Hepatocyte (in vitro differentiated cells): ENCODE measurements around the gene QSOX2. TPM values are rescaled to one million over a fixed set of nuclear protein-coding genes. Genes with fewer than 3 reads are reported as not detected.

Experiments used
- DNase-seq: peaks from one replicate; pipeline ENCODE4 v3.0.0-alpha.2; 2016; ENCODE audit warnings: low spot score
- H2AFZ ChIP-seq: fragments of 200-600 bp; sonication (generic); 2 replicates; pipeline ENCODE4 v1.6.0; 2016; ENCODE audit warnings: antibody characterized with exemption, mild to moderate bottlenecking
- H3K27ac ChIP-seq: fragments of 200-600 bp; sonication (generic); 2 replicates; pipeline ENCODE4 v1.5.1; 2016; ENCODE audit warnings: mild to moderate bottlenecking
- H3K27me3 ChIP-seq: fragments of 200-600 bp; sonication (generic); 2 replicates; pipeline ENCODE4 v1.6.1; 2016
- H3K36me3 ChIP-seq: fragments of 200-600 bp; sonication (generic); replicated peaks from 2 replicates; pipeline ENCODE4 v1.5.1; 2016; ENCODE audit warnings: low read depth; ENCODE audit not compliant: insufficient read depth
- H3K4me1 ChIP-seq: fragments of 200-600 bp; sonication (generic); 2 replicates; pipeline ENCODE4 v1.5.1; 2016; ENCODE audit warnings: mild to moderate bottlenecking, moderate library complexity; ENCODE audit not compliant: insufficient read depth
- H3K4me2 ChIP-seq: fragments of 200-600 bp; sonication (generic); 2 replicates; pipeline ENCODE4 v1.6.0; 2016
- H3K4me3 ChIP-seq: fragments of 200-600 bp; sonication (generic); 2 replicates; pipeline ENCODE4 v1.5.1; 2016; ENCODE audit warnings: mild to moderate bottlenecking
- H3K79me2 ChIP-seq: fragments of 200-600 bp; sonication (generic); 2 replicates; pipeline ENCODE4 v1.6.0; 2017; ENCODE audit warnings: mild to moderate bottlenecking
- H3K9me2 ChIP-seq: fragments of 200-600 bp; sonication (generic); replicated peaks from 2 replicates; pipeline ENCODE4 v1.6.0; 2017; ENCODE audit warnings: mild to moderate bottlenecking; ENCODE audit not compliant: insufficient read depth
- H3K9me3 ChIP-seq: fragments of 200-600 bp; sonication (generic); 2 replicates; pipeline ENCODE4 v1.5.1; 2016; ENCODE audit warnings: low read depth, mild to moderate bottlenecking
- H4K20me1 ChIP-seq: fragments of 200-600 bp; sonication (generic); 2 replicates; pipeline ENCODE4 v1.6.0; 2016; ENCODE audit warnings: mild to moderate bottlenecking; ENCODE audit not compliant: insufficient read depth, poor library complexity, severe bottlenecking
- EZH2 ChIP-seq: fragments of 200-600 bp; sonication (generic); IDR thresholded peaks from 2 replicates; pipeline ENCODE4 v1.6.1; 2016; ENCODE audit warnings: antibody characterized with exemption, mild to moderate bottlenecking, borderline replicate concordance
- EZH2phosphoT487 ChIP-seq: fragments of 200-600 bp; sonication (generic); IDR thresholded peaks from one replicate; pipeline ENCODE4 v1.6.1; 2018; ENCODE audit warnings: antibody characterized with exemption, mild to moderate bottlenecking, low read depth, moderate library complexity; ENCODE audit not compliant: unreplicated experiment, severe bottlenecking
- whole genome bisulfite sequencing: methylation state at CpG from one replicate; pipeline ENCODE4 v1.1.6; 2016; ENCODE audit warnings: low lambda C conversion rate; ENCODE audit errors: missing lambda C conversion rate; 5-methylcytosine and 5-hydroxymethylcytosine counted together
- polyA plus RNA-seq: library from polyadenylated mRNA; unstranded; fragments of >200 nt; fragmentation: Nextera tagmentation; extraction: Ambion mirVana; gene quantifications from 2 replicates; pipeline ENCODE4 v1.2.1, GENCODE V29; 2016
- total RNA-seq: library from RNA; depleted of rRNA; stranded (reverse); fragments of >200 nt; gene quantifications from 2 replicates; pipeline ENCODE4 v1.2.3, GENCODE V29; 2014
- TF ChIP-seq, protein P1 (sequence below): fragments of 200-600 bp; sonication (generic); IDR thresholded peaks from 2 replicates; pipeline ENCODE4 v1.5.1; 2016; ENCODE audit warnings: antibody characterized with exemption, mild to moderate bottlenecking; ENCODE audit not compliant: poor library complexity

QSOX2 gene
- total and polyA plus RNA-seq, 2 experiments from 2014 or later, result 3.3 to 11.0 TPM

GRCh38 chr9:136180586-136180985 lies 65.0 kb downstream of the QSOX2 start:
- DNase-seq, result no peak
- Histone ChIP-seq H3K27me3 (peaks cover 2% of the 10 kb centered on the region), H4K20me1 (no peaks in the 10 kb centered on the region), H3K4me3 (no peak overlapping the region), H3K4me1 (peaks cover 5% of the 10 kb centered on the region), H3K9me2 (no peaks in the 10 kb centered on the region), H2AFZ (no peak overlapping the region), H3K27ac (no peak overlapping the region), H3K4me2 (no peak overlapping the region), H3K79me2 (no peaks in the 10 kb centered on the region), H3K36me3 (no peaks in the 10 kb centered on the region), H3K9me3 (no peaks in the 10 kb centered on the region)
- TF ChIP-seq, protein P1, sequence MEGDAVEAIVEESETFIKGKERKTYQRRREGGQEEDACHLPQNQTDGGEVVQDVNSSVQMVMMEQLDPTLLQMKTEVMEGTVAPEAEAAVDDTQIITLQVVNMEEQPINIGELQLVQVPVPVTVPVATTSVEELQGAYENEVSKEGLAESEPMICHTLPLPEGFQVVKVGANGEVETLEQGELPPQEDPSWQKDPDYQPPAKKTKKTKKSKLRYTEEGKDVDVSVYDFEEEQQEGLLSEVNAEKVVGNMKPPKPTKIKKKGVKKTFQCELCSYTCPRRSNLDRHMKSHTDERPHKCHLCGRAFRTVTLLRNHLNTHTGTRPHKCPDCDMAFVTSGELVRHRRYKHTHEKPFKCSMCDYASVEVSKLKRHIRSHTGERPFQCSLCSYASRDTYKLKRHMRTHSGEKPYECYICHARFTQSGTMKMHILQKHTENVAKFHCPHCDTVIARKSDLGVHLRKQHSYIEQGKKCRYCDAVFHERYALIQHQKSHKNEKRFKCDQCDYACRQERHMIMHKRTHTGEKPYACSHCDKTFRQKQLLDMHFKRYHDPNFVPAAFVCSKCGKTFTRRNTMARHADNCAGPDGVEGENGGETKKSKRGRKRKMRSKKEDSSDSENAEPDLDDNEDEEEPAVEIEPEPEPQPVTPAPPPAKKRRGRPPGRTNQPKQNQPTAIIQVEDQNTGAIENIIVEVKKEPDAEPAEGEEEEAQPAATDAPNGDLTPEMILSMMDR, result no peak
- no peak for TF ChIP-seq EZH2phosphoT487
- no peak for TF ChIP-seq EZH2
- WGBS, result 88% methylated on average over 11 of the region's 11 CpGs

GRCh38 chr9:136179761-136180160 lies 65.9 kb downstream of the QSOX2 start:
- WGBS, result 95% methylated on average over 12 of the region's 13 CpGs
- H3K27ac ChIP-seq, result no peak overlapping the region
- no peak for DNase-seq
- H3K4me2 ChIP-seq, result no peak overlapping the region
- no peaks in the 10 kb centered on the region for H3K9me3 ChIP-seq
- no peak for TF ChIP-seq EZH2phosphoT487
- TF ChIP-seq, protein P1, result no peak
- no peak for TF ChIP-seq EZH2
- peaks cover 2% of the 10 kb centered on the region for H3K27me3 ChIP-seq
- no peaks in the 10 kb centered on the region for H3K79me2 ChIP-seq
- no peaks in the 10 kb centered on the region for H3K9me2 ChIP-seq
- no peaks in the 10 kb centered on the region for H3K36me3 ChIP-seq
- no peak overlapping the region for H2AFZ ChIP-seq
- H3K4me3 ChIP-seq, result no peak overlapping the region
- peaks cover 5% of the 10 kb centered on the region for H3K4me1 ChIP-seq
- no peaks in the 10 kb centered on the region for H4K20me1 ChIP-seq

GRCh38 chr9:136179101-136179616 lies 66.5 kb downstream of the QSOX2 start:
- Histone ChIP-seq H4K20me1 (no peaks in the 10 kb centered on the region), H3K79me2 (no peaks in the 10 kb centered on the region), H3K36me3 (no peaks in the 10 kb centered on the region), H3K9me3 (no peaks in the 10 kb centered on the region), H3K4me1 (peaks cover 5% of the 10 kb centered on the region), H3K9me2 (no peaks in the 10 kb centered on the region), H3K27me3 (no peaks in the 10 kb centered on the region), H2AFZ (no peak overlapping the region), H3K4me2 (no peak overlapping the region), H3K4me3 (no peak overlapping the region), H3K27ac (no peak overlapping the region)
- TF ChIP-seq EZH2 (no peak), EZH2phosphoT487 (no peak)
- TF ChIP-seq, protein P1, result no peak
- DNase-seq, result no peak
- WGBS, result 65% methylated on average over 12 of the region's 12 CpGs

DNA sequence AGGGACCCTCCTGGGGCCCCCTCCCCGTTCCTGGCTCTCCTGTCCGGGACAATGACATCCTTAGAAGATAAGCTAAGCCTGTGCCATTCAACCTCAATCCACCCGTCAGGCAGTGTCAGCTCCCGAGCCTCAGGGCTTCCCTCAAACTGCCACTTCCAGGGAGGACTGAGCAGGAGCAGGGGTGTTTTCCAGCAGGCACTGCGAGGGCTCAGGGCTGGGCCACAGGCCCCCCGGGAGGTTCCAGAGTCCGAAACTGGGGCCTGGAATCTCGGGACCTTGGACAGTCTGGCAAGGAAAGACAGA lies 66.9 kb downstream of the QSOX2 start:
- DNase-seq, result no peak
- Histone ChIP-seq H3K4me3 (no peak overlapping the region), H3K9me2 (no peaks in the 10 kb centered on the region), H3K4me1 (peaks cover 5% of the 10 kb centered on the region), H3K4me2 (no peak overlapping the region), H3K27me3 (no peaks in the 10 kb centered on the region), H3K27ac (no peak overlapping the region), H3K36me3 (no peaks in the 10 kb centered on the region), H3K79me2 (no peaks in the 10 kb centered on the region), H2AFZ (no peak overlapping the region), H3K9me3 (no peaks in the 10 kb centered on the region), H4K20me1 (no peaks in the 10 kb centered on the region)
- TF ChIP-seq, protein P1, result no peak
- no peak for TF ChIP-seq EZH2
- no peak for TF ChIP-seq EZH2phosphoT487
- WGBS, result 33% methylated on average over 8 of the region's 8 CpGs
